GM10266 (cell line): ENCODE data around the gene SBSN.

Experiments
- DNase-seq: peaks from one replicate; pipeline ENCODE4 v3.0.0; 2012; ENCODE audit errors: extremely low spot score
- CTCF ChIP-seq: IDR thresholded peaks from 2 replicates; pipeline ENCODE4 v1.5.1; 2012; ENCODE audit warnings: mild to moderate bottlenecking, low read depth; ENCODE audit not compliant: control insufficient read depth, insufficient read depth; ENCODE audit errors: missing control alignments

Gene SBSN

GRCh38 chr19:35558400-35559280, 30.5 kb upstream of the SBSN start:
- DNase-seq = no peak

GRCh38 chr19:35557539-35558399, 29.7 kb upstream of the SBSN start:
- TF ChIP-seq CTCF = no peak
- peak; percentile 77 for DNase-seq

More at GRCh38 chr19:35558400-35559280, 30.5 kb upstream of the SBSN start:
- TF ChIP-seq CTCF = no peak

- TF ChIP-seq CTCF = no peak
- DNase-seq = no peak
Measured at GRCh38 chr19:35556846-35557538, 28.9 kb upstream of the SBSN start.

- TF ChIP-seq CTCF = no peak
Measured at GRCh38 chr19:35556025-35556590, 28.0 kb upstream of the SBSN start.

GRCh38 chr19:35555301-35556005, 27.3 kb upstream of the SBSN start:
- no peak for DNase-seq

More at GRCh38 chr19:35556025-35556590, 28.0 kb upstream of the SBSN start:
- DNase-seq = no peak

More at GRCh38 chr19:35555301-35556005, 27.3 kb upstream of the SBSN start:
- peak; percentile 34 for TF ChIP-seq CTCF
